GM23248 (cell line): ENCODE data around the gene TMEM236.

Source experiments
- EZH2 ChIP-seq: fragments of 200-600 bp; sonication (generic); IDR thresholded peaks from 2 replicates; pipeline ENCODE4 v1.6.1; 2018; ENCODE audit warnings: antibody characterized with exemption, mild to moderate bottlenecking; ENCODE audit not compliant: insufficient read depth, poor library complexity, severe bottlenecking
- EZH2phosphoT487 ChIP-seq: fragments of 200-600 bp; sonication (generic); IDR thresholded peaks from 2 replicates; pipeline ENCODE4 v1.6.1; 2018; ENCODE audit warnings: antibody characterized with exemption, moderate library complexity, mild to moderate bottlenecking, low read depth; ENCODE audit not compliant: insufficient read depth

GRCh38 chr10:17790651-17791050, 38.6 kb downstream of the TMEM236 start:
- TF ChIP-seq EZH2 (no peak), EZH2phosphoT487 (no peak)
